ENCODE results near the gene TSHZ2. TPM values are rescaled to one million over a fixed set of nuclear protein-coding genes. Genes with fewer than 3 reads are reported as not detected.
"Not testable (repeated sequence)": the region's sequence is repeated elsewhere in the genome, so short reads cannot be mapped to it uniquely, and the experiment has no call there.

The TSHZ2 gene
- total RNA-seq, 1 donor from 2014 or later = 22.9 TPM

DNA sequence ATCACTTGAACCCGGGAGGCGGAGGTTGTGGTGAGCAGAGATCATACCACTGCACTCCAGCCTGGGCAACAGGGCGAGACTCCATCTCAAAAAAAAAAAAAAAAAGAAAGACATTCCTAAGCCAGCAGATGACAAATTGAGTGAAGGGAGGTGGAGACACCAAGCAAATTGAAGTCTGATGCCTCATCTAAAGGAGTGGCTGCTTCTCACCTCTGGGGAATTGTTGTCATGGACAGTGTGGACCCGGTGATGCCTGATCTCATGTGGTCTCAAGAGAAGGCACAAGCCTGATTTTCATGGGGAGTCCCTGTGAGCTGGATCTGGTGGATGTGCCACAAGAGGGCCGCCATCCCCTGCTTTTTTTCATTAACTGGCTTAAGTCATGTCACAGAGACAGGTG is 349.4 kb downstream of the TSHZ2 start:
- H3K27ac Mint-ChIP-seq = no peak overlapping the region
- no peak overlapping the region for H3K4me3 Mint-ChIP-seq (ENCODE audit: low read depth)
- peaks cover 1% of the 10 kb centered on the region for H3K36me3 Mint-ChIP-seq (ENCODE audit: insufficient read depth)
- H3K27me3 Mint-ChIP-seq = no peaks in the 10 kb centered on the region
- H3K4me1 Mint-ChIP-seq (ENCODE audit: low read depth) = peaks cover 8% of the 10 kb centered on the region
- no peaks in the 10 kb centered on the region for H3K9me3 Mint-ChIP-seq (ENCODE audit: low read depth)
- DNase-seq (ENCODE audit: low spot score, unreplicated experiment) = no peak
- no peak for TF ChIP-seq CTCF (IDR thresholded peaks at IDR 0.05; ENCODE audit: unreplicated experiment)

GRCh38 chr20:53322651-53323050 is 350.5 kb downstream of the TSHZ2 start:
- H3K4me3 Mint-ChIP-seq (ENCODE audit: low read depth) = no peak overlapping the region
- no peak for TF ChIP-seq CTCF (IDR thresholded peaks at IDR 0.05; ENCODE audit: unreplicated experiment)
- H3K27me3 Mint-ChIP-seq = no peaks in the 10 kb centered on the region
- DNase-seq (ENCODE audit: low spot score, unreplicated experiment) = no peak
- H3K4me1 Mint-ChIP-seq (ENCODE audit: low read depth) = no peaks in the 10 kb centered on the region
- H3K36me3 Mint-ChIP-seq (ENCODE audit: insufficient read depth) = peaks cover 1% of the 10 kb centered on the region
- no peaks in the 10 kb centered on the region for H3K9me3 Mint-ChIP-seq (ENCODE audit: low read depth)
- no peak overlapping the region for H3K27ac Mint-ChIP-seq

DNA sequence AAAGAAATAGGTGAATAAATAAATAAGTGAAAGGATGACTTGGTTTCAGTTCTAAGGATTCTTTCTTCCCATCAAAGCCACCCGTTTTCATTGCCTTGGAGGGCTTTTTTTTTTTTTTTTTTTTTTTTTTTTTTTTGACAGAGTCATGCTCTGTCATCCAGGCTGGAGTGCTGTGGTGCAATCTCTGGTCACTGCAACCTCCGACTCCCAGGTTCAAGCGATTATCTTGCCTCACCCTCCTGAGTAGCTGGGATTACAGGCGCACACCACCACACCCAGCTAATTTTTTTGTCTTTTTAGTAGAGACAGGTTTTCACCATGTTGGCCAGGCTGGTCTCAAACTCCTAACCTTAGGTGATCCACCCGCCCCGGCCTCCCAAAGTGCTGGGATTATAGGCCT is 351.3 kb downstream of the TSHZ2 start:
- H3K27ac Mint-ChIP-seq; DNase-seq (ENCODE audit: low spot score, unreplicated experiment); H3K9me3 Mint-ChIP-seq (ENCODE audit: low read depth); H3K36me3 Mint-ChIP-seq (ENCODE audit: insufficient read depth); H3K27me3 Mint-ChIP-seq; H3K4me1 Mint-ChIP-seq (ENCODE audit: low read depth); H3K4me3 Mint-ChIP-seq (ENCODE audit: low read depth): not testable (repeated sequence)

DNA sequence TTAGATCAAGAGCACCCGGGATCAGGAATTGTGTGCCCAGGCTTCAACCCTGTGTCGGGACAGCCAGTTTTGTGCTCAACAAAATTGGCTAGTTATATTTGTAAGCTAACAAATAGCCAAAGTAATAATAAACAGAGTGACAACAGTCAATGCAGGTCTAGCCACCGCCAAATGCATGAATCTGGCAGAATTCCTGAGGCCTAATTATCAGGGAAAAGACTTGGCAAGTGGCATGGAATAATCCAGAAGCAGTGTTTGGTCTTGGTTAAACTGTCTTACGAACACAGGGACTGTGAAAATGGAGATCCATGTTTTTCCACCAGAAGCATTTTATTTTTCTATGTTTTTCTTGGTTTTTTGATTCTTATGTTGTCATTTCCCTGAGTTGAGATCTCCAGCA is 352.7 kb downstream of the TSHZ2 start:
- no peak for DNase-seq (ENCODE audit: low spot score, unreplicated experiment)
- Mint-ChIP-seq H3K4me3 (ENCODE audit: low read depth) (no peak overlapping the region), H3K27ac (no peak overlapping the region), H3K9me3 (ENCODE audit: low read depth) (no peaks in the 10 kb centered on the region), H3K4me1 (ENCODE audit: low read depth) (no peaks in the 10 kb centered on the region), H3K27me3 (no peaks in the 10 kb centered on the region), H3K36me3 (ENCODE audit: insufficient read depth) (peaks cover 1% of the 10 kb centered on the region)
- TF ChIP-seq CTCF (IDR thresholded peaks at IDR 0.05; ENCODE audit: unreplicated experiment) = no peak

- TF ChIP-seq CTCF (IDR thresholded peaks at IDR 0.05; ENCODE audit: unreplicated experiment) = no peak
- Mint-ChIP-seq H3K4me3 (ENCODE audit: low read depth) (no peak overlapping the region), H3K36me3 (ENCODE audit: insufficient read depth) (peaks cover 1% of the 10 kb centered on the region), H3K4me1 (ENCODE audit: low read depth) (peaks cover 2% of the 10 kb centered on the region), H3K27ac (no peak overlapping the region), H3K9me3 (ENCODE audit: low read depth) (no peaks in the 10 kb centered on the region), H3K27me3 (no peaks in the 10 kb centered on the region)
- DNase-seq (ENCODE audit: low spot score, unreplicated experiment) = no peak
Observed at GRCh38 chr20:53328961-53329360, 356.8 kb downstream of the TSHZ2 start.

DNA sequence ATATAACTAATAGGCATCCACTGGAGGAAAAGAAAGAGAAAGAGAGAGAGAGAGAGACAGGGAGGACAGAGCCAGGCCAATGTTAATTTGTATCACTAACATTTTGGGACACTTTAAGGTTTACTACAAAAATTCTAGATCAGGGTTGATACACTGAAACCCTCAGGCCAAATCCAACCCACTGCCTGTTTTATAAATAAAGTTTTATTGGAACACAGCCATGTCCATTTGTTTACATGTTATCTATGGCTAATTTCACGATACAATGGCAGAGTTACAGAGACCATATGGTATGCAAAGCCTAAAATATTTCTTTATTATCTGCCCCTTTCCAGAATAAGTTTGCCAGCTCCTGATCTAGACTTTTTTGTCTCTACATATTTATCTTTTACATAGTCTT is 357.6 kb downstream of the TSHZ2 start:
- H3K27ac Mint-ChIP-seq = no peak overlapping the region
- TF ChIP-seq CTCF (IDR thresholded peaks at IDR 0.05; ENCODE audit: unreplicated experiment) = no peak
- no peaks in the 10 kb centered on the region for H3K27me3 Mint-ChIP-seq
- H3K36me3 Mint-ChIP-seq (ENCODE audit: insufficient read depth) = peaks cover 1% of the 10 kb centered on the region
- no peaks in the 10 kb centered on the region for H3K9me3 Mint-ChIP-seq (ENCODE audit: low read depth)
- no peak overlapping the region for H3K4me3 Mint-ChIP-seq (ENCODE audit: low read depth)
- DNase-seq (ENCODE audit: low spot score, unreplicated experiment) = no peak
- peaks cover 2% of the 10 kb centered on the region for H3K4me1 Mint-ChIP-seq (ENCODE audit: low read depth)

All from progenitor cell of endocrine pancreas (in vitro differentiated cells).